Measurements from ENCODE around the gene ZNF579.
"Not testable (repeated sequence)": the region's sequence is repeated elsewhere in the genome, so short reads cannot be mapped to it uniquely, and the experiment has no call there.

Gene ZNF579

GRCh38 chr19:55593096-55593772 is 12.6 kb upstream of the ZNF579 start:
- FAIRE-seq, result no peak

- FAIRE-seq, result no peak
Measured at GRCh38 chr19:55592391-55593090, 11.9 kb upstream of the ZNF579 start.

GRCh38 chr19:55591555-55591954 is 10.9 kb upstream of the ZNF579 start:
- no peak for FAIRE-seq

DNA sequence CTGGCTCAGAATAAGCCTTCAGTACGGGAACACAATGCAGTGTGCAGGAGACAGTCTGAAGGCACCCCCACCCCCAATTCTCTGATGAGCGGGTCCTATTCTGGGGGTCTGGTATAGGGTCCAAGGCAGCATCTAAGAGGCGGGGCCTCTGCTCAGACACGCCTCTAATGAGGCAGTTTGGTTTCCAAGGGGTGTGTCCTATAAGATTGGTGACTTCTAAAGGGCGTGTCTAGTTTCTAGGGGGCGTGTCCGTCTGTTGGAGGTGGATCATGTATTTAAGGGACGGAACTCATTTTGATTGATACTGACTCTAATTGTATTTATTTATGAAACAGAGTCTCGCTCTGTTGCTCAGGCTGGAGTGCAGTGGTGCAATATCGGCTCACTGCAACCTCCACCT is 10.0 kb upstream of the ZNF579 start:
- FAIRE-seq, result no peak

DNA sequence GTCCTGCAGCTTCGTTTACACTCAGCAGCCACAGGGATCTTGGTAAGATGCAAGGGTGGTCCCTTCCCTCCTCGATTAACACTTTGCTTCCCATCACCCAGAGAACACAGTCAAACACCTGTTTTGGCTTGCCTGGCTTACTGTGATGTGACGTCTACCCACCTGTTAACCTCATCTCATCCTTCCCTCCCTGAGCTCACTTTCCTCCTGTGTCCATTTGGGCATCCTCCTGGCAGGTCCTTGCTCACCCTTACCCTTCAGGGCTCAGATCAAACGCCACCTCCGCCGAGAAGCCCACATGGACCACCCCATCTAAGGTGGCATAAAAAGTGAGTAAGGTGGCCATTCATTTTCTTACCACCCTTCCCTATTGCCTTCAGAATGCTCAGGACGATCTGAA is 9.5 kb upstream of the ZNF579 start:
- no peak for FAIRE-seq

- FAIRE-seq, result no peak
Measured at GRCh38 chr19:55588738-55589137, 8.1 kb upstream of the ZNF579 start.

DNA sequence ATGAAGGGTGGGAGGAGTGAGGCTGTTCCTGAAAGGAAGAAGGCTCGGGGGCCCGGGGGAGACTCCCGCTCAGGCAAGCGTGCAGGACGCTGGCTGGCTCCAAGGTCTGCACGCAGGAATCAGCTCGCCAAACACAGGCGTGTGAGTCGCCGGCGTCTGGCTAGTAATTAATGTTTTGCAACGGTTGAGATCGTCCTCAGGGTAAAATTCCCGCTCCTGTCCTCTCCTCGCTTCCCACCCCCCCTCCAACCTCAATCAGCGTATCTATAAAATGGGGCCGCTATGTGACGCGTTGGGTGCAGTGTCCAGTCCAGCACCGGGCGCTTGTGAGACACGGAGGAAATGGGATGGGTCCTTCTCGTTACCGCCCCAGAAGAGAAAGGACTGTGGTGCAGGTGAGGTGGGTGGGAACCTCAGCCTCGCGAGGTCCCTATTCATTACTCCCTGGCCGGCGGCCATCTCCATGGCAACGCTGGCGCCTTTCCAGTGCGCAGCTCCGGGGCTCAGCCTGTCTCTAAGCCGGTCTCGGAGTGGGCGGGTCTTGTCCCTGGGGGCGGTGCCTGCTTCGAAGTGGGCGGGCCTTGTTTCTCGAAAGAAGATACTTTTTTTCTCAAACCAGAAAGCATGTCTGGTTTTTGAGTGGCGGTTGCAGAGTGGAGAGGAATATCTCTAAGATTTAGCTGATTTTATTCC is 6.5 kb upstream of the ZNF579 start:
- FAIRE-seq, result peak; percentile 86

- no peak for FAIRE-seq
Measured at GRCh38 chr19:55585658-55586339, 5.2 kb upstream of the ZNF579 start.

- no peak for FAIRE-seq
Measured at GRCh38 chr19:55584871-55585270, 4.2 kb upstream of the ZNF579 start.

DNA sequence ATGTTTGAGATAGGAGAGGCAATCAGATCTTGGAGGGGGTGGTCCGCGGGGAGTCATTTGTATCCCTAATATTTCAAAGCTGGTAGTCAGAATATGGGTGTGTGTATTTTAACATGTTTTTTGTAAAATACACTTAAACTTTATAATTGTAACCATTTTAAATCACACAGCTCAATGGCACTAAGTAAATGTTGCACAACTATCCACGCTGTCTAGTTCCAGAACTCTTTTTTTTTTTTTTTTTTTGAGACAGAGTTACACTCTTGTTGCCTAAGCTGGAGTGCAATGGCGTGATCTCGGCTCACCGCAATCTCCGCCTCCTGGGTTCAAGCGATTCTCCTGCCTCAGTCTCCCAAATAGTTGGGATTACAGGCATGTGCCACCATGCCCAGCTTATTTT is 3.2 kb upstream of the ZNF579 start:
- FAIRE-seq, result not testable (repeated sequence)

DNA sequence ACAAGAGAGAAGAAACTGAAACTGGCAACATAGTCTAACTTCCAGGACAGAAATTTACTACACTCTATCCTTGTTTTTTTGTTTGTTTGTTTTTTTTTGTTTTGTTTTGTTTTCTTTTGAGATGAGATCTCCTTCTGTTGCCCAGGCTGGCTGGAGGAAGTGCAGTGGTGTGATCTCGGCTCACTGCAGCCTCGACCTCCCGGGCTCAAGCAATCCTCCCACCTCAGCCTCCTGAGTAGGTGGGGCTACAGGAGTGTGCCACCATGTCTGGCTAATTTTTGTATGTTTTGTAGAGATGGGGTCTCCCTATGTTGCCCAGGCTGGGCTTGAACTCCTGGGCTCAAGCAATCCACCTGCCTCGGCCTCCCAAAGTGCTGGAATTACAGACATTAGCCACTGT is 1.6 kb upstream of the ZNF579 start:
- FAIRE-seq, result not testable (repeated sequence)

DNA sequence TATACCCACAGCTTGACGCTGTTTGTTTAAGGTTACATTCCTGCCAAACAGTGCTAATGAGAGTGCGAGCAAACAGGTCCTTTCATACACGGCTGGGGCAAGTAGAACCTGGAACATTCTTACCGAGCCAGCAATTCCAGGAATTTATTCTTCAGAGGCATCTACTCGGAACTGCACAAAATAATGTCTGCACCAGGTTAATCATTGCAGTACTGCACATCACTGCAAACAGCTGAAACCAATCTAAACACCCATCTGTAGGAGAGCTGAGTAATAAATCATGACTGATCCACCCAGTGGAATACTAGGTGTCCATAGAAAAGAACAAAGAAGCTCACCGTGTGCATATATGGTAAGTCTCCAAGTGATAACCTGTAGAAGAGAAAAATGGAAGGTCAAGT is 1.2 kb upstream of the ZNF579 start:
- FAIRE-seq, result no peak

GRCh38 chr19:55581145-55581822 is 636 bp upstream of the ZNF579 start:
- no peak for FAIRE-seq

- no peak for FAIRE-seq
Measured at GRCh38 chr19:55579766-55580621, 654 bp downstream of the ZNF579 start.

- no peak for FAIRE-seq
Measured at GRCh38 chr19:55578761-55579747, 1.6 kb downstream of the ZNF579 start.

DNA sequence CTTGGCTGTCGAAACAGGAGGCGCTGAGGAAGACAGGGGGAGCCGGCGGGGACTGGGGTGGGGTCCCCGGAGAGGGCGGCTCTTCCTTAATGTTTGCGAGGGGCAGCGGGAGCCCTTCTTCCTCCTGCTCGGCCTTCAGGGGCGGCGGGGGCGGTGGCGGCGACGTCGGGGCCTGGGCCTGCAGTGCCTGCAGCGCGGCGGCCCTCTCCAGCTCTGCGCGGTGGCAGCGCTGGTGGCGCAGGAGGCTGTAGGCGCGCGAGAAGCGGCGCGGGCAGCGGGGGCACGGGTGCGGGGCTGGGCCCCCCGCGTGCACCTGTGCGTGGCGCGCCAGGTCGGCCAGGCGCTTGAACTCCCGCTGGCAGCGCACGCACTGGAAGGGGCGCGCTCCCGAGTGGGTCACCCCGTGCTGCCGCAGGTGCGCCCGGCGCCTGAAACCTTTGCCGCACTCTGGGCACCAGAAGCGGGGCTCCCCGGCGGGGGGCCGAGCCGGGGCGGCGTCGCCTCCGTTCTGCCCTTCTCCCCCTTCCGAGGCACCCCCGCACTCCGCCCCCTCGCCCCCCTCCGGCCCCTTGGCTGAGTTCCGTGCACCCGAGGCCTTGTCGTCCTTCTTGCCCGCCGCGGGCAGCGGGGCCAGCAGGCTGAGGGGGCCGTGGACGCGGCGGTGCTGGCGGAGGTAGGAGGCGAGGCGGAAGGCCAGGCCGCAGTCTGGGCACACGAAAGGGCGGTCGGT is 2.5 kb downstream of the ZNF579 start:
- no peak for FAIRE-seq

- FAIRE-seq, result no peak
Measured at GRCh38 chr19:55576746-55577145, 3.9 kb downstream of the ZNF579 start.

GRCh38 chr19:55573929-55574328 is 6.7 kb downstream of the ZNF579 start:
- not testable (repeated sequence) for FAIRE-seq

DNA sequence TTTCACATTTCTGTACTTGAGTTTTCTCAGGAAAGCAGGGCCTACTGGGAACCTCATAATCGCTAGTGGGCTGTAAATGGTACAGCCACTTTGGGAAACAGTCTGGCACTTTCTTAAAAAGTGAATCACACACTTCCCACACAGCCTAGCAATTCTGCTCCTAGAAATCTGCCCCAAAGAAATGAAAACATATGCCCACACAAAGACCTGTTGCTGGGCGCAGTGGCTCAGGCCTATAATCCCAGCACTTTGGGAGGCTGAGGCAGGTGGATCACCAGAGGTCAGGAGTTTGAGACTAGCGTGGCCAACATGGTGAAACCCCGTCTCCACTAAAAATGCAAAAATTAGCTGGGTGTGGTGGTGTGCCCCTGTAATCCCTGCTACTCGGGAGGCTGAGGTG is 11.2 kb downstream of the ZNF579 start:
- FAIRE-seq, result not testable (repeated sequence)
